Muscle of leg (tissue), 11 donors: ENCODE measurements around the gene DNAJB2. TPM values are rescaled to one million over a fixed set of nuclear protein-coding genes. Genes with fewer than 3 reads are reported as not detected.
"Not testable (repeated sequence)": the region's sequence is repeated elsewhere in the genome, so short reads cannot be mapped to it uniquely, and the experiment has no call there.

Source experiments
- DNase-seq: peaks from one replicate; pipeline ENCODE4 v3.0.0; 2013
- H3K27ac ChIP-seq: one replicate; pipeline ENCODE4 v1.5.1; 2013; ENCODE audit warnings: mild to moderate bottlenecking, low read length, control low read depth
- H3K27me3 ChIP-seq: one replicate; pipeline ENCODE4 v1.6.1; 2013; ENCODE audit warnings: low read length; ENCODE audit not compliant: control insufficient read depth, insufficient read depth
- H3K36me3 ChIP-seq: one replicate; pipeline ENCODE4 v1.6.1; 2013; ENCODE audit warnings: low read length; ENCODE audit not compliant: control insufficient read depth, insufficient read depth
- H3K4me1 ChIP-seq: one replicate; pipeline ENCODE4 v1.6.1; 2013; ENCODE audit warnings: low read length; ENCODE audit not compliant: control insufficient read depth, insufficient read depth
- H3K4me3 ChIP-seq: one replicate; pipeline ENCODE4 v1.5.1; 2013; ENCODE audit warnings: low read length, control low read depth
- H3K9me3 ChIP-seq: replicated peaks from 2 replicates; pipeline ENCODE4 v1.6.1; 2013; ENCODE audit warnings: low read depth, low read length; ENCODE audit not compliant: control insufficient read depth
- WGBS: methylation state at CpG from one replicate; pipeline ENCODE4 v1.1.5; 2013; ENCODE audit warnings: missing lambda C conversion rate; ENCODE audit not compliant: insufficient coverage; 5-methylcytosine and 5-hydroxymethylcytosine counted together
- polyA plus RNA-seq, 8 donors: library from polyadenylated mRNA; unstranded; fragments of 120-200 nt; gene quantifications; one replicate each; pipeline versions ENCODE4 v1.2.1 to v1.2.3, GENCODE V29; 2013; ENCODE audit warnings: inconsistent platforms in 1 of 8, low replicate concordance in 1 of 8; ENCODE audit not compliant: insufficient read length in 8 of 8, insufficient read depth in 1 of 8
- total RNA-seq: library from RNA; stranded (reverse); fragments of 120-200 nt; gene quantifications from one replicate; pipeline ENCODE4 v1.2.4, GENCODE V29; 2013

DNAJB2 gene
- total and polyA plus RNA-seq, 9 donors = 52.6 to 93.2 (median 83.1) TPM

DNA sequence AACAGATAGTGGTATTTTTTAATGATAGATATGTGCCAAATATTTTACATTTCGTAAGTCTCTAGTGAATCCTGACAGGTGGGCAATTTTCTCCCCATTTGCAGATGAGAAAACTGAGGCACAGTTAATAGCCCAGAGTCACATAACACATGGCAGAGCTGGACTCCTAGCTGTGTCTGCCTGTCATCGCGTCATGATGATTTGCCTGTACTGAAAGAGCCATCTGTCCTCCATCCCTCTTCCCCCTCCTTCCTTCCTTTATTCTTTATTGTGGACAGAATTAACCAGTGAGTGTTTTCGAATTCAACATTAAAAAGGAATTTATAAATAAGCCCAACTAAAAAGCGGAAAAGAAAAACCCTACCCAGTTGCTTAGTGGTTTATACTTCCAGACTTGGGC, 3.2 kb downstream of the DNAJB2 start:
- peaks cover 55% of the 10 kb centered on the region for H3K4me1 ChIP-seq
- H3K36me3 ChIP-seq = peaks cover 59% of the 10 kb centered on the region
- WGBS = no CpG with 5 or more reads among the region's 5 CpGs
- no peak overlapping the region for H3K27ac ChIP-seq
- H3K9me3 ChIP-seq = no peaks in the 10 kb centered on the region
- no peak for DNase-seq
- no peaks in the 10 kb centered on the region for H3K27me3 ChIP-seq
- H3K4me3 ChIP-seq = no peak overlapping the region

DNA sequence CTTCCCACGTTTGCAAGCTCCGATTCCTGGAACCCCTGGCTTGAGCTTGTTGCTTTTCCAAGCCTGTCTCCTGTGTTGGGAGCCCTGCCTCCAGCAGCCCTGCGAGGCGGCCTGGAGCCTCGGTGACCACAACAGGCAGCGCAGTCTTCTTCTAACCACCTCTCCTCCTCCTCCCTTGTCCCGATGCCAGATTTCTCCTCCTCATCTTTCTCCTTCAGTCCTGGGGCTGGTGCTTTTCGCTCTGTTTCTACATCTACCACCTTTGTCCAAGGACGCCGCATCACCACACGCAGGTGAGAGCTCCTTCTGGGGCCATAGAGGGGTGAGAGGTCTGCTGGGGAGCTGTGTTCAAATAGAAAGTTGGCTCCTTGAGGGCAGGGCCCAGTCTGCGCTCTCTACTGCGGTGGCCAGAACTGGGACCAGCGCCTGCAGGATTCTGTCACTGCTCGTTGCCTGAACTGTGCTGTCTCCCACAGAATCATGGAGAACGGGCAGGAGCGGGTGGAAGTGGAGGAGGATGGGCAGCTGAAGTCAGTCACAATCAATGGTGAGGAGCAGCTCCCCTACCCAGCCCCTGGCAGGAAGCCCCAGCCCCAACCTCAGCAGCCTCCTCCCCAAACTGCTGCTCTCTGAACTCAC, 3.9 kb downstream of the DNAJB2 start:
- Histone ChIP-seq H3K4me1 (peaks cover 53% of the 10 kb centered on the region), H3K4me3 (no peak overlapping the region), H3K27me3 (no peaks in the 10 kb centered on the region), H3K27ac (no peak overlapping the region), H3K36me3 (peaks cover 59% of the 10 kb centered on the region), H3K9me3 (no peaks in the 10 kb centered on the region)
- DNase-seq = no peak
- 87% methylated on average over 8 of the region's 17 CpGs for WGBS

DNA sequence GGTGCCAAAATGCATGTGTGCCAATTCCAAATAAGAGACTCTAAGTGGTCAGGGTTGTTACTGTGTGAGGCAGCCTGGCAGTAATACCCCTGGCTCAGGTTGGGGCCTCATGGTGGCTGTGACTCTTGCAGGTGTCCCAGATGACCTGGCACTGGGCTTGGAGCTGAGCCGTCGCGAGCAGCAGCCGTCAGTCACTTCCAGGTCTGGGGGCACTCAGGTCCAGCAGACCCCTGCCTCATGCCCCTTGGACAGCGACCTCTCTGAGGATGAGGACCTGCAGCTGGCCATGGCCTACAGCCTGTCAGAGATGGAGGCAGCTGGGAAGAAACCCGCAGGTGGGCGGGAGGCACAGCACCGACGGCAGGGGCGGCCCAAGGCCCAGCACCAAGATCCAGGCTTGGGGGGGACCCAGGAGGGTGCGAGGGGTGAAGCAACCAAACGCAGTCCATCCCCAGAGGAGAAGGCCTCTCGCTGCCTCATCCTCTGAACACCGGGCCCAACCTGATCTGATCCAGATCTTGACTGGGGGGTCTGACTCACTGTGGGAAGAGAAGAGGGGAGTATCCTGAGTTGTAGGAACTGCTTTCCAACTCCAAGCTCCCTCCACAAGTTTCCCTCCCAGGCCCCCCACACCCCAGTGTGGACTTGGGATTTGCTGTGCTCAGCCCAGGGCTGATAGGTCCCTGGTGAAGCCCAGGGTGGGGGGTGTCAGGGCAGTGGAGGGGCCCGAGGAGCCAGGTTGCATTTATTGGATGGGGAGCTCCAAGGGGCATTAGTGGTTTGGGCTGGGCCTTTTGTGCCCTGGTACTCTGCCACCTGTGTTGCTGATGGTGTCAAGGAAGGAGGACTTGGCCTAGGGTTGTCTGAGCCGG, 5.6 kb downstream of the DNAJB2 start:
- DNase-seq = no peak
- Histone ChIP-seq H3K4me1 (peaks cover 51% of the 10 kb centered on the region), H3K27me3 (no peaks in the 10 kb centered on the region), H3K4me3 (no peak overlapping the region), H3K36me3 (peaks cover 59% of the 10 kb centered on the region), H3K27ac (peak overlapping the region; percentile 85), H3K9me3 (no peaks in the 10 kb centered on the region)
- 85% methylated on average over 15 of the region's 16 CpGs for WGBS

DNA sequence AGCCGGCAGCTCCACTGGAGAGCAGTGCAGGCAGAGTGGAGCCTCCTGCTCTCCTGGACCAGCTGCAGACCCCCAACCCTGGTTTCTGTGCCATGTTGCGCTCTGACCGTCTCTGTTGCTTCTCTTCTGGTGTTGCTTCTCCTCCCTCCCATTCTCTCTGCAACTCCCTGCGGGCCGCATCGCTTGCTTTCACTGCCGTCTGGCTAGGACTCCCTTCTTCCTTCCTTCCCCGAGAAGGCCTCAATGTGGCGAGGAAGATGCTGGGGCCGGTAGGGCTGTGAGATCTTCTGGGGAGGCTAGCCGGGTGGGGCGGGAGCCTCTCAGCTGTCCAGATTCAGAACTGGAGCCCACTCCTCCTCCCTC, 6.2 kb downstream of the DNAJB2 start:
- H3K4me1 ChIP-seq = peaks cover 51% of the 10 kb centered on the region
- no peaks in the 10 kb centered on the region for H3K27me3 ChIP-seq
- H3K4me3 ChIP-seq = peak overlapping the region; percentile 3
- H3K27ac ChIP-seq = peak overlapping the region; percentile 85
- peak; percentile 67 for DNase-seq
- H3K9me3 ChIP-seq = no peaks in the 10 kb centered on the region
- peaks cover 58% of the 10 kb centered on the region for H3K36me3 ChIP-seq
- 38% methylated on average over 5 of the region's 12 CpGs for WGBS

DNA sequence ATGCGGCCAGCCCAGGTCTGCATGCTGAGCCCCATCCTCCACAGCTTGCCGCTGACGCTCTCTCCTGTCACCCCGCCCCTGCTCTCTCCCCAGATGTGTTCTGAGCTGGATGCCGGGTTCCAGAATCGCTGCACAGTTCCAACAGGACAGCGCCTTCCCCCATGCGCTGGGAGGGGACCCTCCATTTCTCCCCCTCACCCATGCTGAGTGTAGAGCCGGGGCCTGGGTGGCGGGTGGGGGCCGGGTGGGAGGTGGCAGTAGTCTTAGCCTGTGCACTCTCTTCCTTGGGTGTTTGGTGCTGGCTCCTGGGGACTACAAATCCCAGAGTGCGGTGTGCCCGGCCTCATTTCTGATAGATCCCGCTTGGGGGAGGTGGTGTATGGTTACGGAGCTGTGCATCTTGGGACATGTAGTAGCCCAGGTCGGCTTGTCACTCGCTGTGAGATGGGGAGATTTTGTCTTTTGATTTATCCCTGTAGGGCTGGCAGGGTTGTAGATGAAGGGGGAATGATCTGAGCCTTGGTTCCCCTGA, 6.8 kb downstream of the DNAJB2 start:
- Histone ChIP-seq H3K27me3 (no peaks in the 10 kb centered on the region), H3K36me3 (peaks cover 52% of the 10 kb centered on the region), H3K27ac (peak overlapping the region; percentile 85), H3K4me1 (peaks cover 49% of the 10 kb centered on the region), H3K9me3 (no peaks in the 10 kb centered on the region), H3K4me3 (no peak overlapping the region)
- WGBS = 20% methylated on average over 9 of the region's 17 CpGs
- DNase-seq = peak; percentile 90

DNA sequence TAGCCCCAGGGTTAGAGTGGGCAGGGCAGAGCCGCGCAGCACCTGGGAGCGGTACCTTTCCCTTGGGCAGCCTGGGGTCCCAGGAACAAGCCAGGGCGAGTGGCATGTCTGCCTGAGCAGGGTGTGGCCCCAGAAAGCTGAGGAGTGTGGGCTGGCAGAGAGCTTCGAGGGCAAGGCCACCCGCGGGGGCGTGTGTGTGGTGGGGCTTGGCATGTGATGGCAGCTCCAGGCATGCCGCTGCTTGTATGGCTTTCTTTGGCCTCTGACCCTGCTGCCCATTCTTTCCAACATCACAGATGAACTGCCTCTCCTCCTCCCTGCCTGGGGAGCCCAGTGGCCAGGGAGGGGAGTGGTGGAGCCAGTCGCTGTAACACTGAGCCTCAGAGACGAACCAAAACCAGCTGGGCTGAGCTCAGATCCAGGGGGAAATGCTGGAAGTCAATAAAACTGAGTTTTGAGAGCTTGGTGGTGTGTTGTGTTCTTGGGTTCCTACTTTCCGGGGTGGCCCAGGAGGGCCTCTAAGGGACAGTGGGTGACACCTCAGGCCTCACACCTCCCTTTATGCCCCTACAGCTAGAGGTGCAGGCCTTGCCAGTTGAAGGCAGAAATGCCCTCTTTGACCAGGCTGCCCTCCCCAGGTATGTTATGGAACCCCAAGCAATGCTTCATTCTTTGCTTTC, 7.4 kb downstream of the DNAJB2 start:
- H3K36me3 ChIP-seq = peaks cover 45% of the 10 kb centered on the region
- 77% methylated on average over 6 of the region's 12 CpGs for WGBS
- H3K27ac ChIP-seq = peak overlapping the region; percentile 75
- DNase-seq = no peak
- H3K4me1 ChIP-seq = peaks cover 47% of the 10 kb centered on the region
- no peak overlapping the region for H3K4me3 ChIP-seq
- H3K27me3 ChIP-seq = no peaks in the 10 kb centered on the region
- no peaks in the 10 kb centered on the region for H3K9me3 ChIP-seq

DNA sequence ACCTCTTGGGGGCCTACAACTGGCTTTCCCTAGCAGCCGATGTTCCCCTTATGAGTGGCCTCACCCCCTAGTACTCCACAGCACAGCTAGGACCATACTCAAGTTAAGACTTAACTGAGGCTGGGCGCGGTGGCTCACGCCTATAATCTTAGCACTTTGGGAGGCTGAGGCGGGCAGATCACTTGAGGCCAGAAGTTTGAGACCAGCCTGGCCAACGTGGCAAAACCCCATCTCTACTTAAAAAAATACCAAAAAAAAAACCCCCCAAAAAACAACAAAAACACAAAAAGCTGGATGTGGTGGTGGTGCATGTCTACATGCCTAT, 7.9 kb downstream of the DNAJB2 start:
- not testable (repeated sequence) for DNase-seq, H3K4me3 ChIP-seq, H3K9me3 ChIP-seq, H3K27me3 ChIP-seq
- Histone ChIP-seq H3K27ac (peak overlapping the region; percentile 75), H3K36me3 (peaks cover 42% of the 10 kb centered on the region), H3K4me1 (peaks cover 47% of the 10 kb centered on the region)
- 40% methylated on average over 1 of the region's 6 CpGs for WGBS

DNA sequence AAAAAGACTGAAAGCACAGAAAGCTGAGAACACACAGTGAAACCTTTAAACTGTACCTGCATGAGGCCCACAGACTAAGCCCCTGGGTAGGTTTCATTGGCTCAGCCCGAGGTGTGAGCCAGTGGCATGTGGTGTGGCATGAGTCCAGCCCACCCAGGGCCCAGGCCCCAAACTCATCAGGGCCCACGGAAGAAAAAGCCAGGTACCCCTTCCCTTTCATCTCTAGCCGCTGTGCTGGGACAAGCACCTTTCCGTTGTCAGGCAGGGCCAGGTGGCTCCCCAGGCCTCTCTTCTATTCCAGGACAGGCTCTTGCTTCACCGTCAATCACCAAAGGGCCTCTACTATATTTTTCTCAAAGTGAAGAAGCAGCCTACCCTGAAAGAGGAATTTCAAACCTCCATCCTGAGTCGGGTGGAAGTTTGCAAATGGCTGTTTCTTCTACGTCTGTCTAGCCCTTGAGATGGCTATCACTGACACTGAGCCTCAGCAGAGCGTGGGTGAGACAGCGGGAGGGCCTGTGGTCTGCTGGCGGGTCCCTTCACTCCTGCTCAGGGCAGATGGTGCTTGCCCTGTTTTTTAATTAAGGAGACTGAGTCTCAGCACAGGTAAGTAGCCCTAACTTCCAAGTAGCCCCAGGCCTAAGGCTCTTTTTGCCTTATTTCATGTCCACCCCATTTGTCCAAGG, 8.6 kb downstream of the DNAJB2 start:
- Histone ChIP-seq H3K4me1 (peaks cover 47% of the 10 kb centered on the region), H3K9me3 (no peaks in the 10 kb centered on the region), H3K36me3 (peaks cover 37% of the 10 kb centered on the region), H3K27me3 (no peaks in the 10 kb centered on the region), H3K27ac (no peak overlapping the region), H3K4me3 (no peak overlapping the region)
- WGBS = 66% methylated on average over 10 of the region's 10 CpGs
- DNase-seq = no peak

DNA sequence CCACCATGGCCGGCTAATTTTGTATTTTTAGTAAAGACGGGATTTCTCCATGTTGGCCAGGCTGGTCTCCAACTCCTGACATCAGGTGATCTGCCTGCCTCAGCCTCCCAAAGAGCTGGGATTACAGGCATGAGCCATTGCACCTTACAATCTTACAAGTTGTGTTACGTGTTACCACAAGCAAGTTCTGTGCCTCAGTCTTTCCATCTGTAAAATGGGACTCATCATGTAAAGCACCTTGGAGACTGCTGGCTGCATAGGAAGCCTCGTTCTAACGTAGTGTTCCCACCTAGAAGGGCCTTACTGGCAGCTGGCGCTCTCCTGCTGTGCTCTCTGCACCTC, 10.0 kb downstream of the DNAJB2 start:
- Histone ChIP-seq H3K27ac (peak overlapping the region; percentile 90), H3K27me3 (no peaks in the 10 kb centered on the region), H3K9me3 (no peaks in the 10 kb centered on the region), H3K36me3 (peaks cover 23% of the 10 kb centered on the region), H3K4me1 (peaks cover 53% of the 10 kb centered on the region), H3K4me3 (no peak overlapping the region)
- no peak for DNase-seq
- WGBS = 40% methylated on average over 5 of the region's 6 CpGs
